Ovary (tissue), 9 donors: ENCODE results near the gene SPECC1. TPM values are rescaled to one million over a fixed set of nuclear protein-coding genes. Genes with fewer than 3 reads are reported as not detected.
"Not testable (repeated sequence)": the region's sequence is repeated elsewhere in the genome, so short reads cannot be mapped to it uniquely, and the experiment has no call there.

Experiments
- DNase-seq, 5 donors: peaks; one replicate each; pipeline ENCODE4 v3.0.0-alpha.2; 2019 to 2020
- H3K27ac ChIP-seq, 2 donors: fragments of 200-600 bp; one replicate each; pipeline versions ENCODE4 v1.5.1 to v1.8.0; 2019 to 2022
- H3K27me3 ChIP-seq: fragments of 200-600 bp; one replicate; pipeline ENCODE4 v1.8.0; 2022
- H3K36me3 ChIP-seq: fragments of 200-600 bp; sonication (generic); one replicate; pipeline ENCODE4 v1.5.1; 2019
- H3K4me1 ChIP-seq: one replicate; pipeline ENCODE4 v1.8.1; 2013; ENCODE audit warnings: mild to moderate bottlenecking, moderate library complexity; ENCODE audit not compliant: insufficient read depth
- H3K4me3 ChIP-seq: fragments of 200-600 bp; sonication (generic); one replicate; pipeline ENCODE4 v1.5.1; 2017
- H3K9me3 ChIP-seq, 2 donors: fragments of 200-600 bp in 1 of 2; sonication (generic) in 1 of 2; one replicate each; pipeline versions ENCODE4 v1.5.1 to v1.8.1; 2013 to 2019; ENCODE audit warnings: mild to moderate bottlenecking in 1 of 2, moderate library complexity in 1 of 2
- EP300 ChIP-seq: sonication (generic); formaldehyde crosslinking; IDR thresholded peaks from one replicate; pipeline ENCODE4 v1.6.1; 2017; ENCODE audit warnings: antibody characterized with exemption
- POLR2A ChIP-seq: fragments of 450-650 bp; IDR thresholded peaks from one replicate; pipeline ENCODE4 v1.6.1; 2017; ENCODE audit warnings: antibody characterized with exemption, mild to moderate bottlenecking, moderate library complexity
- WGBS, 3 donors: extraction: QIAGEN DNeasy Blood & Tissue Kit in 1 of 3; methylation state at CpG; one replicate each; pipeline versions ENCODE4 v1.1.5 to v1.1.7; 2013 to 2017; 5-methylcytosine and 5-hydroxymethylcytosine counted together
- intact Hi-C, 4 donors: fragments of 100-400 bp; cut with DNase I; formaldehyde crosslinking; loops; one replicate each; pipeline versions ENCODE4 v1.11.0 to v1.15.1; 2022 to 2023
- polyA plus RNA-seq, 2 donors: library from polyadenylated mRNA; stranded (reverse); fragments of 200-250 nt in 1 of 2; fragments of 350-450 nt in 1 of 2; fragmentation: Illumina TruSeq in 1 of 2; extraction: RNeasy Lipid Tissue Mini Kit (QIAGEN cat#74804) in 1 of 2; gene quantifications; one replicate each; pipeline ENCODE4 v1.2.3, GENCODE V29; 2013 to 2014
- total RNA-seq, 7 donors: library from RNA; depleted of rRNA in 2 of 7; stranded (reverse); fragments of >200 nt in 2 of 7; fragmentation: NEBNext Ultra II Directional in 3 of 7; extraction: Animal tissue kit (Norgen Biotek cat#: 25700) in 3 of 7; gene quantifications; one replicate each; pipeline versions ENCODE4 v1.1.0 to v1.2.4, GENCODE V29; 2016 to 2023
- TF ChIP-seq, protein P1 (sequence below), 3 donors: fragments of 450-650 bp in 2 of 3; fragments of 200-600 bp in 1 of 3; IDR thresholded peaks; one replicate each; pipeline versions ENCODE4 v1.5.1 to v1.8.0; 2016 to 2022; ENCODE audit warnings: antibody characterized with exemption in 3 of 3, mild to moderate bottlenecking in 1 of 3
- donor health status: DM: no; HTN: no; CAD: no; lungs with moderate emphysema.
- donor health status: DM: no; HTN: no; CAD: no.
- donor health status: Bipolar disorder and iron deficiency.
- donor health status: DM: yes; HTN: yes; CAD: no.
- donor health status: DM: no; HTN: no; CAD: no.
- donor health status: DM: yes; HTN: yes; CAD: no.

SPECC1 gene
- total and polyA plus RNA-seq, 9 donors: 34.7 to 86.5 (median 66.1) TPM

DNA sequence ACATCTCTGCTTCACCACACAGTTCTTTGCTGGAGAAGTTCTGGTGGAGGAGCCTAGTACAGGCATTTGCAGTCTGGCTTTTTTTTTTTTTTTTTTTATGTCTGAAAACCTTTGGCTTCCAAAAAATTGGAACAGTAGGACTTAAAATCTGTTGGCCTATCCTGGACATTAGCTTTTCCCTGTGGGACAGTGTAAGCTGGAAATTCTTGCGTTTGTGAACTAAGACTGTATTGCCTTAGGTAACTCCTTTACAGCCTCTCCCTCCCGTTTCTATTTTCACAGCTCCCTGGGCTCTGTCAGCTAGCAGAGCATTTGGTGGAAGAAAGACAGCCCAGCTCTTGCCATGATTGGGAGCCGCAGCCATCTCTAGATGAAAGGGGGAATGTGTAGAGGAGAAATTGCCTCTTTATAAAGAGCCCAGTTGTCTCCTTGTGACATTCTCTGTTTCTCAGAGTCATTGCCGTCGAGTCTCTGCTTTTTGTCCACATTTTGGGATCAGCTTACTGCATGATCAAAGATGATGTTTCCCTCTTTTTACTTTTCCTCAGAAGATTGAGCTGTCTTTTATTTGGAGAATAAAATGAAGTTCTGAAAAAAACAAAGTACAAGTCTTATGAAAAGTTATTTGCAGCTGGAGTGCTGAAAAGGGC lies 227.5 kb downstream of the SPECC1 start:
- TF ChIP-seq EP300 (no peak), POLR2A (no peak)
- TF ChIP-seq, protein P1, sequence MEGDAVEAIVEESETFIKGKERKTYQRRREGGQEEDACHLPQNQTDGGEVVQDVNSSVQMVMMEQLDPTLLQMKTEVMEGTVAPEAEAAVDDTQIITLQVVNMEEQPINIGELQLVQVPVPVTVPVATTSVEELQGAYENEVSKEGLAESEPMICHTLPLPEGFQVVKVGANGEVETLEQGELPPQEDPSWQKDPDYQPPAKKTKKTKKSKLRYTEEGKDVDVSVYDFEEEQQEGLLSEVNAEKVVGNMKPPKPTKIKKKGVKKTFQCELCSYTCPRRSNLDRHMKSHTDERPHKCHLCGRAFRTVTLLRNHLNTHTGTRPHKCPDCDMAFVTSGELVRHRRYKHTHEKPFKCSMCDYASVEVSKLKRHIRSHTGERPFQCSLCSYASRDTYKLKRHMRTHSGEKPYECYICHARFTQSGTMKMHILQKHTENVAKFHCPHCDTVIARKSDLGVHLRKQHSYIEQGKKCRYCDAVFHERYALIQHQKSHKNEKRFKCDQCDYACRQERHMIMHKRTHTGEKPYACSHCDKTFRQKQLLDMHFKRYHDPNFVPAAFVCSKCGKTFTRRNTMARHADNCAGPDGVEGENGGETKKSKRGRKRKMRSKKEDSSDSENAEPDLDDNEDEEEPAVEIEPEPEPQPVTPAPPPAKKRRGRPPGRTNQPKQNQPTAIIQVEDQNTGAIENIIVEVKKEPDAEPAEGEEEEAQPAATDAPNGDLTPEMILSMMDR (IDR thresholded peaks at IDR 0.05): no peak
- H3K27ac ChIP-seq: no peak overlapping the region
- 67 to 77% (median 76%) methylated on average over 5 of the region's 5 CpGs for WGBS, 3 donors
- intact Hi-C loops: loop anchor here in 1 of 4 donors (10.0 kb wide), 1 partner anchor 78 kb away; no protein-coding TSS in a partner anchor
- H3K9me3 ChIP-seq: no peaks in the 10 kb centered on the region
- H3K27me3 ChIP-seq: no peaks in the 10 kb centered on the region
- H3K4me3 ChIP-seq: no peak overlapping the region
- no peak for DNase-seq
- no peaks in the 10 kb centered on the region for H3K36me3 ChIP-seq
- no peaks in the 10 kb centered on the region for H3K4me1 ChIP-seq

DNA sequence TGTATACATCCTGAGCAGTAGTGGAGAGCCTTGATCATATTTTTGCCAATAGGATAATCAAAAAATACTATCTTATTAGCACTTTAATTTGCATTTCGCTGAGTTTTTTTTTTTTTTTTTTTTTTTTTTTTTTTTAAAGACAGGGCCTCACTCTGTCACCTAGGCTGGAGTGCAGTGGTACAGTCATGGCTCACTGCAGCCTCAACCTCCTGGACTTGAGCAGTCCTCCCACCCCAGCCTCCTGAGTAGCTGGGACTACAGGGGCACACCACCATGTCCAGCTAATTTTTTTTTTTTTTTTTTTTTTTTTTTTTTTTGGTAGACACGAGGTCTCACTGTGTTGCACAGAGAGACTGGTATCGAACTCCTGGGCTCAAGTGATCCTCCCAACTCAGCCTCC lies 230.6 kb downstream of the SPECC1 start:
- intact Hi-C loops: loop anchor here in 1 of 4 donors (10.0 kb wide), 1 partner anchor 75 kb away; no protein-coding TSS in a partner anchor
- H3K27me3 ChIP-seq, DNase-seq, H3K4me3 ChIP-seq, H3K9me3 ChIP-seq, H3K27ac ChIP-seq, H3K4me1 ChIP-seq, H3K36me3 ChIP-seq: not testable (repeated sequence)
- 93 to 97% (median 96%) methylated on average over 3 of the region's 3 CpGs for WGBS, 3 donors

DNA sequence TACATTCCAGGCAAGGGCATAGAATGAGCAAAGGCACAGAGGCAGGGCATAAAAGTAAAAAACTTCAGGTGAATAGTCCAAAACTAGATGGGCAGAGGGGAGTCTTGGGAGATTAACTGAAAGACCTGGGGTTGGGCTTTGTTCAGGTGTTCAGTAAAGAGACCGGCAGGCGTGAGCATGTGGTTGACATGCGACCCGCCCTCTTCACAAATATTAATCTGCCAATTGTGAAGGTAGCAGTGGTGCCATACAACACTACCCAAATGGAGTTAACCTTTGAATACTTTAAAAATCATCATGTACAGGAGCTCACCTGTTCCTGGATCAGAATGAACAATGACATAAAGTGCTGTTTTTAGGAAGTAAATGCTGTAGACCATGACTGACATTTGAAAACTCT lies 232.7 kb downstream of the SPECC1 start:
- intact Hi-C loops: no loop called here
- Histone ChIP-seq H3K27me3 (no peaks in the 10 kb centered on the region), H3K36me3 (no peaks in the 10 kb centered on the region), H3K4me1 (no peaks in the 10 kb centered on the region), H3K27ac (no peak overlapping the region), H3K4me3 (no peak overlapping the region), H3K9me3 (no peaks in the 10 kb centered on the region)
- DNase-seq: no peak
- WGBS, 3 donors: 96 to 97% (median 96%) methylated on average over 4 of the region's 4 CpGs
- TF ChIP-seq, protein P1 (IDR thresholded peaks at IDR 0.05): no peak
- TF ChIP-seq EP300 (no peak), POLR2A (no peak)

DNA sequence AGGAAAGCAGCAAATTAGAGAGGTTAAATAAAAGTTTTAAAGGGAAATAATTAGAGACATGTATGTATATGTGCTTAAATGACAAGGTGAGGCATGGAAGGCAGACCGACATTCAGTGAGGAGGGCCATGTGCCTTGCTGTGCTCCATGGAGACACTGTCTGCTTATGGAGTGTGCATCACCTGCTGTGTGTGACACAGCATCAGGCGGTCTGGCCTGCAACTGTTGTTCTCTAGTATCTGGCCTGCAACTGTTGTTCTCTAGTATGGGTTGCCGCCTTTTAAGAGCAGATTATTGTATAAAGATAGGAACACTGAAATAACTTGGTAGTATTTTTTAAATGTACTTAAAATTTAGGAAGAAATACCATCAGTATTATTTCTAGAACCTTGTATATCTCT lies 233.1 kb downstream of the SPECC1 start:
- Histone ChIP-seq H3K9me3 (no peaks in the 10 kb centered on the region), H3K4me1 (no peaks in the 10 kb centered on the region), H3K4me3 (no peak overlapping the region), H3K27me3 (no peaks in the 10 kb centered on the region), H3K36me3 (no peaks in the 10 kb centered on the region), H3K27ac (no peak overlapping the region)
- 96 to 98% (median 97%) methylated on average over 3 of the region's 3 CpGs for WGBS, 3 donors
- no peak for DNase-seq
- intact Hi-C loops: no loop called here
- TF ChIP-seq EP300 (no peak), POLR2A (no peak)
- TF ChIP-seq, protein P1 (IDR thresholded peaks at IDR 0.05): no peak

DNA sequence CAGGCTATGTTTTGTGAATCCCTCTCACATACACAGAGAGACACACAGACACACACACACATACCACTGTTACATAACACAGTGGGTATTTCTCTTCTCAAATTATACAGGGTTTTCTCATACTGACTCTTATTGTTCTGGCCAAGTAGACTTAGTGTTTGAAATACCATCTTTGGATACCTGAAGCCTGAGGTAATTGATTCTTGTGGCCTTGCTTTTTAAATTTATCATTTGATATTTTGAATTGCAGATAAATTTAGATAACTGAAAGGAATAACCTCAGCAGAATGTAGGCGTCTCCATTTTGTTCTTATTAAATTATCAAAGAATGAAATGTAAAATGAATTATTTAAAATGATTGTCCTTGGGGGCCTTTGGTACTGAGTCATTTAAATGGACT lies 234.4 kb downstream of the SPECC1 start:
- intact Hi-C loops: no loop called here
- H3K9me3 ChIP-seq: no peaks in the 10 kb centered on the region
- no peak overlapping the region for H3K27ac ChIP-seq
- no peak for DNase-seq
- no peak for TF ChIP-seq EP300
- WGBS, 3 donors: 85 to 92% (median 88%) methylated on average over 1 of the region's 1 CpG
- H3K27me3 ChIP-seq: no peaks in the 10 kb centered on the region
- H3K4me1 ChIP-seq: no peaks in the 10 kb centered on the region
- no peak overlapping the region for H3K4me3 ChIP-seq
- H3K36me3 ChIP-seq: no peaks in the 10 kb centered on the region
